MM.1S (cell line): ENCODE results near the gene MYH11.
"Not testable (repeated sequence)": the region's sequence is repeated elsewhere in the genome, so short reads cannot be mapped to it uniquely, and the experiment has no call there.

Experiments
- DNase-seq: peaks from one replicate; pipeline ENCODE4 v3.0.0-alpha.2; 2015
- H2AFZ ChIP-seq: fragments of 300-600 bp; sonication (generic); 2 replicates; pipeline ENCODE4 v1.6.0; 2016; ENCODE audit warnings: antibody characterized with exemption, low read length
- H3F3A ChIP-seq: fragments of 300-600 bp; sonication (generic); 2 replicates; pipeline ENCODE4 v1.6.1; 2016; ENCODE audit warnings: mild to moderate bottlenecking, antibody characterized with exemption, low read length, moderate library complexity, mixed read lengths; ENCODE audit not compliant: insufficient read depth
- H3K27ac ChIP-seq: fragments of 300-600 bp; sonication (generic); 2 replicates; pipeline ENCODE4 v1.5.1; 2016; ENCODE audit warnings: mild to moderate bottlenecking, low read length
- H3K27me3 ChIP-seq: fragments of 300-600 bp; sonication (generic); replicated peaks from 2 replicates; pipeline ENCODE4 v1.6.0; 2016; ENCODE audit warnings: low read length; ENCODE audit not compliant: insufficient read depth
- H3K36me3 ChIP-seq: fragments of 300-600 bp; sonication (generic); replicated peaks from 2 replicates; pipeline ENCODE4 v1.6.1; 2016; ENCODE audit warnings: mild to moderate bottlenecking, low read length, mixed read lengths; ENCODE audit not compliant: insufficient read depth
- H3K4me1 ChIP-seq: fragments of 300-600 bp; sonication (generic); 2 replicates; pipeline ENCODE4 v1.6.1; 2016; ENCODE audit warnings: low read length, mixed read lengths
- H3K4me2 ChIP-seq: fragments of 300-600 bp; sonication (generic); 2 replicates; pipeline ENCODE4 v1.6.0; 2016; ENCODE audit warnings: low read depth, low read length
- H3K4me3 ChIP-seq: fragments of 300-600 bp; sonication (generic); 2 replicates; pipeline ENCODE4 v1.5.1; 2016; ENCODE audit warnings: low read length, mixed read lengths
- H3K79me2 ChIP-seq: fragments of 300-600 bp; sonication (generic); 2 replicates; pipeline ENCODE4 v1.6.1; 2016; ENCODE audit warnings: mixed run types, low read length, mixed read lengths
- H3K9ac ChIP-seq: fragments of 300-600 bp; sonication (generic); 2 replicates; pipeline ENCODE4 v1.6.1; 2016; ENCODE audit warnings: low read length, mixed read lengths
- H3K9me2 ChIP-seq: fragments of 300-600 bp; sonication (generic); replicated peaks from 2 replicates; pipeline ENCODE4 v1.6.1; 2016; ENCODE audit warnings: mild to moderate bottlenecking, low read length, mixed read lengths; ENCODE audit not compliant: insufficient read depth
- H3K9me3 ChIP-seq: fragments of 300-600 bp; sonication (generic); replicated peaks from 2 replicates; pipeline ENCODE4 v1.6.1; 2016; ENCODE audit warnings: mild to moderate bottlenecking, low read length, mixed read lengths; ENCODE audit not compliant: insufficient read depth
- H4K20me1 ChIP-seq: fragments of 300-600 bp; sonication (generic); 2 replicates; pipeline ENCODE4 v1.6.1; 2016; ENCODE audit warnings: mild to moderate bottlenecking, low read length, moderate library complexity, mixed read lengths; ENCODE audit not compliant: insufficient read depth
- EZH2 ChIP-seq: fragments of 300-600 bp; sonication (generic); optimal IDR thresholded peaks from 2 replicates; pipeline ENCODE3; 2017; ENCODE audit warnings: low read depth, mild to moderate bottlenecking, antibody characterized with exemption, low read length, mixed read lengths
- EZH2phosphoT487 ChIP-seq: fragments of 300-600 bp; sonication (generic); IDR thresholded peaks from 2 replicates; pipeline ENCODE4 v1.6.1; 2018; ENCODE audit warnings: antibody characterized with exemption, low read length
- TF ChIP-seq, protein P1 (sequence below): fragments of 300-600 bp; sonication (generic); IDR thresholded peaks from 2 replicates; pipeline ENCODE4 v1.5.1; 2016; ENCODE audit warnings: antibody characterized with exemption, low read length, mixed read lengths

MYH11 gene

DNA sequence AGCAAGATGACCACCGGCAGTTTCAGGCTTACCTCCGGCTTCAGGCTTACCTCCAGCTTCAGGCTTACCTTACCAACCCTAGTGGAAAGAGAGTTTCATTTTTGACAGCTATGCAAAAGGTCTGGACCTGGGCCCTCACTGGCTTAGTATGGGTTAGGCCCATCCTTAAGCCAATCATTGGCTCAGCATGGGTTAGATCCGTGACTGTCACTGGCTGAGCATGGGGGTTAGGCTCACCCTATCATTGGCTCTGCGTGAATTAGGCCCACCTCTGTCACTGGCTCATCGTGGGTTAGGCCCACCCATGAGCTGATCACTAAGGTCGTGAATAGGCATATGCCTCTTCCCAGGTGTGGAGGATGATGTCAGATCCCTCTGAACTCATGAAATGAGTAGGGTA, 198.7 kb downstream of the MYH11 start:
- no peak overlapping the region for H3K4me2 ChIP-seq
- H4K20me1 ChIP-seq: peaks cover 10% of the 10 kb centered on the region
- no peak for DNase-seq
- H3K9me3 ChIP-seq: no peaks in the 10 kb centered on the region
- H2AFZ ChIP-seq: no peak overlapping the region
- no peak overlapping the region for H3K27ac ChIP-seq
- H3K4me1 ChIP-seq: peaks cover 2% of the 10 kb centered on the region; the same call in 1 of the 2 replicates
- no peaks in the 10 kb centered on the region for H3K36me3 ChIP-seq
- H3K9ac ChIP-seq: no peak overlapping the region
- H3K79me2 ChIP-seq: peaks cover 91% of the 10 kb centered on the region
- H3K27me3 ChIP-seq: no peaks in the 10 kb centered on the region
- no peak overlapping the region for H3K4me3 ChIP-seq
- no peaks in the 10 kb centered on the region for H3F3A ChIP-seq
- no peaks in the 10 kb centered on the region for H3K9me2 ChIP-seq
- TF ChIP-seq, protein P1, sequence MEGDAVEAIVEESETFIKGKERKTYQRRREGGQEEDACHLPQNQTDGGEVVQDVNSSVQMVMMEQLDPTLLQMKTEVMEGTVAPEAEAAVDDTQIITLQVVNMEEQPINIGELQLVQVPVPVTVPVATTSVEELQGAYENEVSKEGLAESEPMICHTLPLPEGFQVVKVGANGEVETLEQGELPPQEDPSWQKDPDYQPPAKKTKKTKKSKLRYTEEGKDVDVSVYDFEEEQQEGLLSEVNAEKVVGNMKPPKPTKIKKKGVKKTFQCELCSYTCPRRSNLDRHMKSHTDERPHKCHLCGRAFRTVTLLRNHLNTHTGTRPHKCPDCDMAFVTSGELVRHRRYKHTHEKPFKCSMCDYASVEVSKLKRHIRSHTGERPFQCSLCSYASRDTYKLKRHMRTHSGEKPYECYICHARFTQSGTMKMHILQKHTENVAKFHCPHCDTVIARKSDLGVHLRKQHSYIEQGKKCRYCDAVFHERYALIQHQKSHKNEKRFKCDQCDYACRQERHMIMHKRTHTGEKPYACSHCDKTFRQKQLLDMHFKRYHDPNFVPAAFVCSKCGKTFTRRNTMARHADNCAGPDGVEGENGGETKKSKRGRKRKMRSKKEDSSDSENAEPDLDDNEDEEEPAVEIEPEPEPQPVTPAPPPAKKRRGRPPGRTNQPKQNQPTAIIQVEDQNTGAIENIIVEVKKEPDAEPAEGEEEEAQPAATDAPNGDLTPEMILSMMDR: no peak
- no peak for TF ChIP-seq EZH2phosphoT487
- TF ChIP-seq EZH2: no peak

DNA sequence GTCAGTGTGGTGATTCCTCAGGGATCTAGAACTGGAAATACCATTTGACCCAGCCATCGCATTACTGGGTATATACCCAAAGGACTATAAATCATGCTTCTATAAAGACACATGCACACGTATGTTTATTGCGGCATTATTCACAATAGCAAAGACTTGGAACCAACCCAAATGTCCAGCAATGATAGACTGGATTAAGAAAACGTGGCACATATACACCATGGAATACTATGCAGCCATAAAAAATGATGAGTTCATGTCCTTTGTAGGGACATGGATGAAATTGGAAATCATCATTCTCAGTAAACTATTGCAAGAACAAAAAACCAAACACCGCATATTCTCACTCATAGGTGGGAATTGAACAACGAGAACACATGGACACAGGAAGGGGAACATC, 201.3 kb downstream of the MYH11 start:
- H3K4me1 ChIP-seq, H3K9me3 ChIP-seq, DNase-seq, H3K27me3 ChIP-seq, H3K27ac ChIP-seq, H3K9ac ChIP-seq, H2AFZ ChIP-seq, H3K4me3 ChIP-seq, H3K36me3 ChIP-seq, H3F3A ChIP-seq, H3K9me2 ChIP-seq, H3K4me2 ChIP-seq: not testable (repeated sequence)
- Histone ChIP-seq H4K20me1 (peaks cover 10% of the 10 kb centered on the region), H3K79me2 (peaks cover 93% of the 10 kb centered on the region)

DNA sequence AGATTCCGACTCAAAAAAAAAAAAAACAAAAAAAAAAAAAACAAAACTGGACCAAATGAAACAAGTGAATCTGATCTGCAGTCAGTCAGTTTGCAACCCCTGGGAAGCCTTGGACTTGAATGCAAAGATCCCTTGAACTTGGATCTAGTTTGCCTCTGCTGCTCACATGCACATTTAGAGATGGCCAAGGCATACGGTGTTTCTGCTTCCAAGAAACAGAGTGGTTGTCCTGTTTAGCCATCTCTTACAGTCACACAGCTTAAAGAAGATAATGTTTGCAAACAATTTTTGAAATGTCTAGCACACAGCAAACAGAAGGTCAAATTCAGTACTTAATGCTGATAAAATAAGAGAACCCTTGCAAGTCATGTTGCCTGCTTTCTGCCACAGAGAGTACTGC, 202.2 kb downstream of the MYH11 start:
- Histone ChIP-seq H3K27ac (no peak overlapping the region), H3K4me1 (peaks cover 11% of the 10 kb centered on the region), H3K4me3 (no peak overlapping the region), H3K36me3 (no peaks in the 10 kb centered on the region), H3F3A (peaks cover 12% of the 10 kb centered on the region), H3K27me3 (no peaks in the 10 kb centered on the region), H3K9me3 (no peaks in the 10 kb centered on the region), H4K20me1 (peaks cover 10% of the 10 kb centered on the region), H3K79me2 (peaks cover 89% of the 10 kb centered on the region), H3K4me2 (no peak overlapping the region), H3K9ac (no peak overlapping the region), H2AFZ (no peak overlapping the region), H3K9me2 (no peaks in the 10 kb centered on the region)
- TF ChIP-seq EZH2phosphoT487 (no peak), EZH2 (no peak)
- TF ChIP-seq, protein P1: no peak
- no peak for DNase-seq

DNA sequence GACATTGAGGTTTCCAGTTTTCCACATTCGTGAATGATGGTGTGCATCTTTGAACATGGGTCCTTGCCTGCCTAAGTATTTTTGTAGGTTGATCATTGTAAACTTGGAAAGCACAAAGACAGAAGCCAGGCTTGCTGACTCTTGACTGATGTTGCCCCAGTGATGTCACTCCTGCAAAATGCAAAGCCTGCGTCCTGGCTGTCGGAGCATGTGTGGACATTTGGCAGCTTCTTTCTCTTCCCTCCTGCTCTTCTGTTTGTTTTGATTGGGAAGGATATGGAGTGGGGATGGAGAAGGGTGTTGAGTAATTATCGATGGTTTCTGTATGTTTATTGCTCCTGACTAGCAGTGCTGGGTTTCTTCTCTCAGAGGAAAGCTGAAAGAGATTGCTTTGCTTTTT, 203.6 kb downstream of the MYH11 start:
- Histone ChIP-seq H3K27me3 (no peaks in the 10 kb centered on the region), H3K4me1 (peaks cover 15% of the 10 kb centered on the region), H3K4me3 (no peak overlapping the region), H3K36me3 (no peaks in the 10 kb centered on the region), H3K9ac (no peak overlapping the region), H3K9me3 (no peaks in the 10 kb centered on the region), H3K4me2 (no peak overlapping the region), H3K9me2 (no peaks in the 10 kb centered on the region), H3K79me2 (peaks cover 75% of the 10 kb centered on the region), H3K27ac (no peak overlapping the region), H3F3A (peaks cover 15% of the 10 kb centered on the region), H2AFZ (no peak overlapping the region), H4K20me1 (peaks cover 10% of the 10 kb centered on the region)
- DNase-seq: no peak
- TF ChIP-seq EZH2phosphoT487: no peak
- TF ChIP-seq EZH2: no peak
